ENCODE measurements around the gene SOCS3. TPM values are rescaled to one million over a fixed set of nuclear protein-coding genes. Genes with fewer than 3 reads are reported as not detected.

SOCS3 gene
- total RNA-seq, 1 experiment from 2014 or later: 53.1 TPM

- POLR2A ChIA-PET: interaction anchor here (0.7 kb wide), 1 partner anchor 9 kb away, joined by 11 read pairs; no protein-coding TSS in a partner anchor
- BruUV-seq (replicated peaks): no TSS peak
- no peak for DNase-seq (ENCODE audit: low read depth, low spot score)
Observed at GRCh38 chr17:78368348-78368747, 8.5 kb upstream of the SOCS3 start.

DNA sequence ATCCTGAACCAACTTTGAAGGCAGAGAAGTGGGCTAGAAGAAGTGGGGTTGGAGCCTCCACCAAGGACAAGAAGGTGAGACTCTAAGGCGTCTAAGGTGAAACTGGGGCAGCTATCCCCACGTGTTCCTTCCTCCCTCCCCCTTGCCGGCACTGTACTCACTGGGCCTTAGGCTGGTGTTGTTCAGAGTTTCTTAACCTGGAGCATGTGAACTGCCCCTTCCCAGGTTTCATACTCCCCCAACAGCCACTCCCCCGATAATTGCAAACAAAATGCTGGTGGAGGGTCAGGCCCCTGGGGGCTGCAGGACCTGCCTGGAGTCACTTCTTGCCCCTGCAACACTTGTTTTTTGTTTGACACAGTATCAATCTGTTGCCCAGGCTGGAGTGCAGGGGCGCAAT lies 7.3 kb upstream of the SOCS3 start:
- H3K4me1 ChIP-seq (ENCODE audit: control insufficient read depth, insufficient read depth, low read length): peaks cover 33% of the 10 kb centered on the region
- BruUV-seq (replicated peaks): no TSS peak
- H3K9me3 ChIP-seq (ENCODE audit: control insufficient read depth, insufficient read depth, low read depth, low read length): no peaks in the 10 kb centered on the region
- no peak overlapping the region for H3K27ac ChIP-seq (ENCODE audit: low read length)
- CTCF ChIA-PET: no interaction called here
- DNase-seq (ENCODE audit: low read depth, low spot score) (no peak), ATAC-seq (no peak)
- in situ Hi-C loops (cut with HindIII; ENCODE audit: low pct_unique_long_range_greater_than_20kb, low sequenced_read_pairs): no loop called here
- intact Hi-C loops (cut with micrococcal nuclease; ENCODE audit: unreplicated experiment): no loop called here
- H3K27me3 ChIP-seq (ENCODE audit: control insufficient read depth, insufficient read depth, low read length): no peaks in the 10 kb centered on the region
- POLR2A ChIA-PET: interaction anchor here (0.6 kb wide), 2 partner anchors 46 to 299 kb away, joined by 3 read pairs; no protein-coding TSS in a partner anchor
- TF ChIP-seq POLR2AphosphoS5 (IDR thresholded peaks at IDR 0.05; ENCODE audit: low read depth, low read length) (no peak), SIN3A (IDR thresholded peaks at IDR 0.05; ENCODE audit: borderline replicate concordance, insufficient read depth, low read depth, low read length) (no peak), CTCF (IDR thresholded peaks at IDR 0.05) (no peak), TCF7L2 (IDR thresholded peaks at IDR 0.05; ENCODE audit: low read depth, low read length) (no peak)
- TF ChIP-seq, protein P1, sequence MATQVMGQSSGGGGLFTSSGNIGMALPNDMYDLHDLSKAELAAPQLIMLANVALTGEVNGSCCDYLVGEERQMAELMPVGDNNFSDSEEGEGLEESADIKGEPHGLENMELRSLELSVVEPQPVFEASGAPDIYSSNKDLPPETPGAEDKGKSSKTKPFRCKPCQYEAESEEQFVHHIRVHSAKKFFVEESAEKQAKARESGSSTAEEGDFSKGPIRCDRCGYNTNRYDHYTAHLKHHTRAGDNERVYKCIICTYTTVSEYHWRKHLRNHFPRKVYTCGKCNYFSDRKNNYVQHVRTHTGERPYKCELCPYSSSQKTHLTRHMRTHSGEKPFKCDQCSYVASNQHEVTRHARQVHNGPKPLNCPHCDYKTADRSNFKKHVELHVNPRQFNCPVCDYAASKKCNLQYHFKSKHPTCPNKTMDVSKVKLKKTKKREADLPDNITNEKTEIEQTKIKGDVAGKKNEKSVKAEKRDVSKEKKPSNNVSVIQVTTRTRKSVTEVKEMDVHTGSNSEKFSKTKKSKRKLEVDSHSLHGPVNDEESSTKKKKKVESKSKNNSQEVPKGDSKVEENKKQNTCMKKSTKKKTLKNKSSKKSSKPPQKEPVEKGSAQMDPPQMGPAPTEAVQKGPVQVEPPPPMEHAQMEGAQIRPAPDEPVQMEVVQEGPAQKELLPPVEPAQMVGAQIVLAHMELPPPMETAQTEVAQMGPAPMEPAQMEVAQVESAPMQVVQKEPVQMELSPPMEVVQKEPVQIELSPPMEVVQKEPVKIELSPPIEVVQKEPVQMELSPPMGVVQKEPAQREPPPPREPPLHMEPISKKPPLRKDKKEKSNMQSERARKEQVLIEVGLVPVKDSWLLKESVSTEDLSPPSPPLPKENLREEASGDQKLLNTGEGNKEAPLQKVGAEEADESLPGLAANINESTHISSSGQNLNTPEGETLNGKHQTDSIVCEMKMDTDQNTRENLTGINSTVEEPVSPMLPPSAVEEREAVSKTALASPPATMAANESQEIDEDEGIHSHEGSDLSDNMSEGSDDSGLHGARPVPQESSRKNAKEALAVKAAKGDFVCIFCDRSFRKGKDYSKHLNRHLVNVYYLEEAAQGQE (IDR thresholded peaks at IDR 0.05; ENCODE audit: insufficient read depth in 1 of 2, low read depth in 2 of 2, low read length in 1 of 2): no peak
- no peaks in the 10 kb centered on the region for H3K36me3 ChIP-seq (ENCODE audit: control insufficient read depth, insufficient read depth, low read length)
- H3K4me3 ChIP-seq (ENCODE audit: low read depth in 2 of 2, low read length in 2 of 2): no peak overlapping the region

More at GRCh38 chr17:78368348-78368747, 8.5 kb upstream of the SOCS3 start:
- intact Hi-C loops (cut with micrococcal nuclease; ENCODE audit: unreplicated experiment) (no loop called here), in situ Hi-C loops (cut with HindIII; ENCODE audit: low pct_unique_long_range_greater_than_20kb, low sequenced_read_pairs) (no loop called here)
- no peak overlapping the region for H3K27ac ChIP-seq (ENCODE audit: low read length)
- H3K36me3 ChIP-seq (ENCODE audit: control insufficient read depth, insufficient read depth, low read length): no peaks in the 10 kb centered on the region
- H3K4me3 ChIP-seq (ENCODE audit: low read depth in 2 of 2, low read length in 2 of 2): no peak overlapping the region
- CTCF ChIA-PET: interaction anchor here (0.6 to 1.0 kb wide), 3 partner anchors 7 to 73 kb away, joined by 3 to 5 read pairs (median 4); no protein-coding TSS in a partner anchor
- H3K27me3 ChIP-seq (ENCODE audit: control insufficient read depth, insufficient read depth, low read length): no peaks in the 10 kb centered on the region
- H3K4me1 ChIP-seq (ENCODE audit: control insufficient read depth, insufficient read depth, low read length): peaks cover 27% of the 10 kb centered on the region
- H3K9me3 ChIP-seq (ENCODE audit: control insufficient read depth, insufficient read depth, low read depth, low read length): no peaks in the 10 kb centered on the region
- TF ChIP-seq, protein P1 (IDR thresholded peaks at IDR 0.05; ENCODE audit: insufficient read depth in 1 of 2, low read depth in 2 of 2, low read length in 1 of 2): no peak
- TF ChIP-seq SIN3A (IDR thresholded peaks at IDR 0.05; ENCODE audit: borderline replicate concordance, insufficient read depth, low read depth, low read length): no peak
- no peak for TF ChIP-seq POLR2AphosphoS5 (IDR thresholded peaks at IDR 0.05; ENCODE audit: low read depth, low read length)
- no peak for TF ChIP-seq CTCF (IDR thresholded peaks at IDR 0.05)
- no peak for TF ChIP-seq TCF7L2 (IDR thresholded peaks at IDR 0.05; ENCODE audit: low read depth, low read length)
- ATAC-seq: no peak
